Measurements from ENCODE around the gene MAP1S. TPM values are rescaled to one million over a fixed set of nuclear protein-coding genes. Genes with fewer than 3 reads are reported as not detected.

Gene MAP1S
- total RNA-seq, 5 donors from 2014 or later (not counting 1 experiment from before 2014, with no cell fraction given) = 32.8 to 78.5 (median 66.0) TPM

DNA sequence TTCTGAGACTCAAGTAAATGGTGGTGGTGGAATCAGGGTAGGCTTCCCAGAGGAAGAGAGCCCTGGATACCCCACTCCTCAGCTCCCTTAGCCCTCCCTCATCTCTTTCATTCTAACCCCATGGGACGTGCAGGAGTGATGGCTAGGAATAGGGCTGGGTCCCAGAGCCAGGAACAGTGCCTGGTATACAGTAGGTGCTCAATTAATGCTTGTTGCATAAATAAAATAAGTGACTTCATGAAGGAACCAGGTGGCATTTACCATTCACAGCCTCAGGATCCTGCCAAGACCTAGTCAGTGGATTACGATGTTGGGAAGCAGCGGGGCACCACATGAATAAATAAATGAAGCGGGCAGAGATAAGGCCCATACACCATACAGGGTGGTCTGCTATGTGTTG is 35.0 kb upstream of the MAP1S start:
- H3K27me3 ChIP-seq (replicated peaks in 1 of 2; ENCODE audit: control insufficient read depth in 2 of 2, extremely low read depth in 1 of 2, insufficient read depth in 2 of 2, low read length in 1 of 2) = peaks cover 13 to 95% of the 10 kb centered on the region in 2 experiments
- POLR2A ChIA-PET = no interaction called here
- Mint-ChIP-seq H3K9me3 (no peaks in the 10 kb centered on the region), H3K27ac (no peak overlapping the region), H3K36me3 (no peaks in the 10 kb centered on the region), H3K4me1 (peaks cover 13 to 30% (median 16%) of the 10 kb centered on the region in 3 donors), H3K27me3 (peaks cover 70 to 85% of the 10 kb centered on the region in 2 donors), H3K4me3 (no peak overlapping the region)
- WGBS (ENCODE audit: insufficient coverage) = no CpG with 5 or more reads among the region's 4 CpGs
- CTCF ChIA-PET = no interaction called here
- peaks cover 2% of the 10 kb centered on the region for H3K9me3 ChIP-seq
- ATAC-seq (replicated peaks in 1 of 4) (no peak), DNase-seq (no peak)
- no peak overlapping the region for H3K4me3 ChIP-seq (ENCODE audit: control insufficient read depth in 1 of 2, extremely low read depth in 1 of 2, low read length in 1 of 2)
- H3K4me1 ChIP-seq (ENCODE audit: control insufficient read depth in 1 of 2, extremely low read depth in 1 of 2, insufficient read depth in 2 of 2, low read length in 2 of 2) = peaks cover 0 to 39% of the 10 kb centered on the region in 2 experiments
- H3K27ac ChIP-seq (ENCODE audit: low read length) = no peak overlapping the region
- no peaks in the 10 kb centered on the region for H3K36me3 ChIP-seq (ENCODE audit: control insufficient read depth in 2 of 2, extremely low read depth in 1 of 2, insufficient read depth in 1 of 2, low read length in 1 of 2)

- ATAC-seq (replicated peaks in 1 of 4) (no peak), DNase-seq (no peak)
- Histone ChIP-seq H3K4me3 (ENCODE audit: control insufficient read depth in 1 of 2, extremely low read depth in 1 of 2, low read length in 1 of 2) (no peak overlapping the region), H3K9me3 (peaks cover 2% of the 10 kb centered on the region), H3K4me1 (ENCODE audit: control insufficient read depth in 1 of 2, extremely low read depth in 1 of 2, insufficient read depth in 2 of 2, low read length in 2 of 2) (peaks cover 0 to 28% of the 10 kb centered on the region in 2 experiments), H3K27me3 (replicated peaks in 1 of 2; ENCODE audit: control insufficient read depth in 2 of 2, extremely low read depth in 1 of 2, insufficient read depth in 2 of 2, low read length in 1 of 2) (peaks cover 15 to 92% of the 10 kb centered on the region in 2 experiments), H3K36me3 (ENCODE audit: control insufficient read depth in 2 of 2, extremely low read depth in 1 of 2, insufficient read depth in 1 of 2, low read length in 1 of 2) (no peaks in the 10 kb centered on the region), H3K27ac (ENCODE audit: low read length) (no peak overlapping the region)
- Mint-ChIP-seq H3K27me3 (peaks cover 68 to 85% of the 10 kb centered on the region in 2 donors), H3K27ac (no peak overlapping the region), H3K4me3 (peak overlapping the region in 1 of 3 donors; percentile 35), H3K4me1 (peaks cover 13 to 24% (median 14%) of the 10 kb centered on the region in 3 donors), H3K9me3 (no peaks in the 10 kb centered on the region), H3K36me3 (no peaks in the 10 kb centered on the region)
- POLR2A ChIA-PET = no interaction called here
- WGBS (ENCODE audit: insufficient coverage) = 66% methylated on average over 8 of the region's 15 CpGs
- CTCF ChIA-PET = no interaction called here
These were observed 33.7 kb upstream of the MAP1S start for GRCh38 chr19:17685451-17686022.

DNA sequence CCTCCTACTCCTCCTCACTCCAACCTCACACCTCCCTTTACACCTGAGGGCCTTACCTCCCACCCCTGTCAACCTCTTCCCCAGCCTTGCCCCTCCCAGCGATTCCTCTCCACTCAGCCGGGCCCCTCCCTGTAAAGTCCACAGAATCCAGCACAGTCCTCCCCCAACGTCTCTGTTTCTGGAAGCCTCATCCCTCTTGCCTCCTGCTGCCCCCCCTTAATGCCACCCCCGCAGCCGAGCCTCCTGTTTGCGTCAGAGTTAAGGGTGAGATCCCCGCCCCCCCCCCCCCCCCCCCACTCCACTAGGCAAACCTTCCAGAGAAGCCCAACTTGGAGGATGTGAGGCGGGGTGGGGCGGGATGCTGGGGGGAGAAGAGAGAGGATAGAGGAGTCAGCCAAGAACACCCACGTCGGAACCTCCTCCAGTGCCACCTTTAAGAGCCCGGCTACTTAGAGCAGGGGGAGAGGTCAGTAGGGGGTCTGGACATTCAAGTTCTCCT is 33.2 kb upstream of the MAP1S start:
- Mint-ChIP-seq H3K4me1 (peaks cover 13 to 22% (median 14%) of the 10 kb centered on the region in 3 donors), H3K27me3 (peaks cover 66 to 85% of the 10 kb centered on the region in 2 donors), H3K27ac (no peak overlapping the region), H3K36me3 (no peaks in the 10 kb centered on the region), H3K9me3 (no peaks in the 10 kb centered on the region), H3K4me3 (peak overlapping the region in 1 of 3 donors; percentile 35)
- Histone ChIP-seq H3K9me3 (peaks cover 2% of the 10 kb centered on the region), H3K36me3 (ENCODE audit: control insufficient read depth in 2 of 2, extremely low read depth in 1 of 2, insufficient read depth in 1 of 2, low read length in 1 of 2) (no peaks in the 10 kb centered on the region), H3K4me1 (ENCODE audit: control insufficient read depth in 1 of 2, extremely low read depth in 1 of 2, insufficient read depth in 2 of 2, low read length in 2 of 2) (peaks cover 0 to 28% of the 10 kb centered on the region in 2 experiments), H3K27me3 (replicated peaks in 1 of 2; ENCODE audit: control insufficient read depth in 2 of 2, extremely low read depth in 1 of 2, insufficient read depth in 2 of 2, low read length in 1 of 2) (peaks cover 15 to 92% of the 10 kb centered on the region in 2 experiments), H3K4me3 (ENCODE audit: control insufficient read depth in 1 of 2, extremely low read depth in 1 of 2, low read length in 1 of 2) (no peak overlapping the region), H3K27ac (ENCODE audit: low read length) (no peak overlapping the region)
- POLR2A ChIA-PET = no interaction called here
- no peak for ATAC-seq (replicated peaks in 1 of 4)
- WGBS (ENCODE audit: insufficient coverage) = no CpG with 5 or more reads among the region's 12 CpGs
- CTCF ChIA-PET = no interaction called here
- no peak for DNase-seq

GRCh38 chr19:17686592-17687024 is 32.7 kb upstream of the MAP1S start:
- Histone ChIP-seq H3K27ac (ENCODE audit: low read length) (no peak overlapping the region), H3K4me3 (ENCODE audit: control insufficient read depth in 1 of 2, extremely low read depth in 1 of 2, low read length in 1 of 2) (no peak overlapping the region), H3K27me3 (replicated peaks in 1 of 2; ENCODE audit: control insufficient read depth in 2 of 2, extremely low read depth in 1 of 2, insufficient read depth in 2 of 2, low read length in 1 of 2) (peaks cover 17 to 90% of the 10 kb centered on the region in 2 experiments), H3K4me1 (ENCODE audit: control insufficient read depth in 1 of 2, extremely low read depth in 1 of 2, insufficient read depth in 2 of 2, low read length in 2 of 2) (peaks cover 0 to 28% of the 10 kb centered on the region in 2 experiments), H3K36me3 (ENCODE audit: control insufficient read depth in 2 of 2, extremely low read depth in 1 of 2, insufficient read depth in 1 of 2, low read length in 1 of 2) (no peaks in the 10 kb centered on the region), H3K9me3 (peaks cover 2% of the 10 kb centered on the region)
- Mint-ChIP-seq H3K9me3 (no peaks in the 10 kb centered on the region), H3K27me3 (peaks cover 62 to 80% of the 10 kb centered on the region in 2 donors), H3K27ac (no peak overlapping the region), H3K4me3 (peak overlapping the region in 1 of 3 donors; percentile 55), H3K4me1 (peaks cover 13 to 22% (median 14%) of the 10 kb centered on the region in 3 donors), H3K36me3 (no peaks in the 10 kb centered on the region)
- ATAC-seq (replicated peaks in 1 of 4) (no peak), DNase-seq (no peak)
- 3% methylated on average over 8 of the region's 28 CpGs for WGBS (ENCODE audit: insufficient coverage)
- ChIA-PET POLR2A (no interaction called here), CTCF (interaction anchor here in 1 of 2 donors (0.5 kb wide), 1 partner anchor 196 kb away, joined by 3 read pairs; no protein-coding TSS in a partner anchor)

DNA sequence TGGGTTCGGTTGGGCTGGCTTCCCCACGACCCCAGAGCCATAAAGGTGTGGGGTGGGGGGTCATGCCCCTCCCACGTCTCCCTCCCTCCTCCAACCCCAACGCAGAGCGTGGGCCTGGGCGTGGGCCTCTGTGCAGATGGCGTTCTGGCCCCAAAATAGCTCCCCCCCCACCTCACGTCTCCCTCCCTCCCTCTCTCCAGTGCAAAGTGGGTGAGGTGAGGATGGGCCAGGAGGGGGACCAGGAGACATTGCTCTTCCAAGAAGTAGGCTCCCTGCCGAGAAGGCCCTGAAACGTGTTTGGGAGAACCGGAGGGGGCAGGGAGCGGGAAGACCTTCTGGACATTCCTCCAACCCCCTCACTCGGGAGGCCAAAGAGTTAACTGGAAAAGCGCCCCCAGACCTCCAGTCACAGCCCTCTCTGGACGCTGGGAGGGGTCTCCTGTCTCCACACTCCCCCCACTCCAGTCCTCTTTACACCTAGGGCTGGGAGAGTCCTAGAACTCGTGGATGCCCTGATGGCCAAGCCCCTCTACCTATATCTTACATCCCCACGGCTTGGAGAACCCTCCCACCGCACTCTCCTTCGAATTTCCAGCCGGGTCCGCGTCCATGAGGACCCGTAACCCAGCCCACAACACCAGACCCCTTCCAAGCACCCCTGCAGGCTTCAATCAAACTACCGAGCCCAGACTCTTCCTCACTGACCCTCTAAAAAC is 32.0 kb upstream of the MAP1S start:
- H3K27me3 Mint-ChIP-seq = peaks cover 60 to 76% of the 10 kb centered on the region in 2 donors
- ATAC-seq (replicated peaks in 1 of 4) = no peak
- no peak for DNase-seq
- peak overlapping the region in 1 of 3 donors; percentile 55 for H3K4me3 Mint-ChIP-seq
- Histone ChIP-seq H3K9me3 (peaks cover 2% of the 10 kb centered on the region), H3K27ac (ENCODE audit: low read length) (no peak overlapping the region), H3K27me3 (replicated peaks in 1 of 2; ENCODE audit: control insufficient read depth in 2 of 2, extremely low read depth in 1 of 2, insufficient read depth in 2 of 2, low read length in 1 of 2) (peaks cover 17 to 84% of the 10 kb centered on the region in 2 experiments), H3K36me3 (ENCODE audit: control insufficient read depth in 2 of 2, extremely low read depth in 1 of 2, insufficient read depth in 1 of 2, low read length in 1 of 2) (no peaks in the 10 kb centered on the region), H3K4me1 (ENCODE audit: control insufficient read depth in 1 of 2, extremely low read depth in 1 of 2, insufficient read depth in 2 of 2, low read length in 2 of 2) (peaks cover 0 to 28% of the 10 kb centered on the region in 2 experiments), H3K4me3 (ENCODE audit: control insufficient read depth in 1 of 2, extremely low read depth in 1 of 2, low read length in 1 of 2) (no peak overlapping the region)
- CTCF ChIA-PET = no interaction called here
- peaks cover 13 to 22% (median 14%) of the 10 kb centered on the region in 3 donors for H3K4me1 Mint-ChIP-seq
- no peaks in the 10 kb centered on the region for H3K9me3 Mint-ChIP-seq
- 4% methylated on average over 10 of the region's 24 CpGs for WGBS (ENCODE audit: insufficient coverage)
- H3K36me3 Mint-ChIP-seq = no peaks in the 10 kb centered on the region
- POLR2A ChIA-PET = interaction anchor here in 1 of 2 donors (0.7 kb wide), 1 partner anchor 284 kb away, joined by 4 read pairs; no protein-coding TSS in a partner anchor
- no peak overlapping the region for H3K27ac Mint-ChIP-seq

Data from T-cell (primary cell).